ENCODE measurements around the gene HCFC1R1.

The HCFC1R1 gene

GRCh38 chr16:3060339-3061127, 36.8 kb upstream of the HCFC1R1 start:
- no peak overlapping the region for H3K27ac ChIP-seq
- DNase-seq (ENCODE audit: low spot score), result no peak
- POLR2A ChIA-PET (ENCODE audit: low non-redundant PET), result no interaction called here
- CTCF ChIA-PET, result interaction anchor here (0.6 to 2.8 kb wide), 5 partner anchors 9 to 82 kb away, joined by 3 to 15 read pairs (median 3); no protein-coding TSS in a partner anchor
- no peak for TF ChIP-seq CTCF (conservative IDR thresholded peaks at IDR 0.05; ENCODE audit: low read depth)

- DNase-seq (ENCODE audit: low spot score), result no peak
- POLR2A ChIA-PET (ENCODE audit: low non-redundant PET), result interaction anchor here (1.1 kb wide), 1 partner anchor 66 kb away, joined by 3 read pairs; no protein-coding TSS in a partner anchor
- peak overlapping the region; percentile 68 for H3K27ac ChIP-seq
- TF ChIP-seq CTCF (conservative IDR thresholded peaks at IDR 0.05; ENCODE audit: low read depth), result no peak
- CTCF ChIA-PET, result interaction anchor here (0.6 to 2.8 kb wide), 18 partner anchors 9 to 152 kb away, joined by 3 to 48 read pairs (median 3); partner anchors contain the start of gene ZSCAN10
Observed at GRCh38 chr16:3059723-3060242, 36.0 kb upstream of the HCFC1R1 start.

GRCh38 chr16:3059041-3059722, 35.4 kb upstream of the HCFC1R1 start:
- POLR2A ChIA-PET (ENCODE audit: low non-redundant PET), result interaction anchor here (0.9 to 1.1 kb wide), 2 partner anchors 66 to 70 kb away, joined by 3 to 4 read pairs; no protein-coding TSS in a partner anchor
- DNase-seq (ENCODE audit: low spot score), result peak; percentile 87
- TF ChIP-seq CTCF (conservative IDR thresholded peaks at IDR 0.05; ENCODE audit: low read depth), result peak; percentile 91
- peak overlapping the region; percentile 68 for H3K27ac ChIP-seq
- CTCF ChIA-PET, result interaction anchor here (0.5 to 2.8 kb wide), 27 partner anchors 8 to 604 kb away, joined by 3 to 48 read pairs (median 3); partner anchors contain the start of gene ZSCAN10

GRCh38 chr16:3058139-3059030, 34.6 kb upstream of the HCFC1R1 start:
- peak overlapping the region; percentile 68 for H3K27ac ChIP-seq
- no peak for TF ChIP-seq CTCF (conservative IDR thresholded peaks at IDR 0.05; ENCODE audit: low read depth)
- CTCF ChIA-PET, result interaction anchor here (0.5 to 2.8 kb wide), 19 partner anchors 10 to 605 kb away, joined by 3 to 48 read pairs (median 4); partner anchors contain the start of gene ZSCAN10
- no peak for DNase-seq (ENCODE audit: low spot score)
- POLR2A ChIA-PET (ENCODE audit: low non-redundant PET), result interaction anchor here (0.9 to 1.1 kb wide), 2 partner anchors 67 to 71 kb away, joined by 3 to 4 read pairs; no protein-coding TSS in a partner anchor

- TF ChIP-seq CTCF (conservative IDR thresholded peaks at IDR 0.05; ENCODE audit: low read depth), result no peak
- DNase-seq (ENCODE audit: low spot score), result no peak
- ChIA-PET POLR2A (ENCODE audit: low non-redundant PET) (interaction anchor here (0.9 kb wide), 1 partner anchor 10 kb away, joined by 3 read pairs; no protein-coding TSS in a partner anchor), CTCF (interaction anchor here (0.7 to 2.8 kb wide), 7 partner anchors 9 to 71 kb away, joined by 4 to 48 read pairs (median 5); no protein-coding TSS in a partner anchor)
- no peak overlapping the region for H3K27ac ChIP-seq
Observed at GRCh38 chr16:3057181-3058138, 33.7 kb upstream of the HCFC1R1 start.

Measured in RWPE1 (cell line).